ENCODE results near the gene TMEM201. TPM values are rescaled to one million over a fixed set of nuclear protein-coding genes. Genes with fewer than 3 reads are reported as not detected.

TMEM201 gene
- total RNA-seq, 3 donors from 2014 or later (not counting 1 experiment from before 2014, with no cell fraction given), result 7.3 to 10.2 (median 8.8) TPM

GRCh38 chr1:9609998-9610397 is 21.3 kb downstream of the TMEM201 start:
- intact Hi-C loops (cut with micrococcal nuclease), result no loop called here
- no peak overlapping the region for H3K27ac Mint-ChIP-seq
- Histone ChIP-seq H3K27ac (ENCODE audit: low read length) (no peak overlapping the region), H3K4me3 (ENCODE audit: low read length) (no peak overlapping the region), H3K36me3 (ENCODE audit: control insufficient read depth, insufficient read depth, low read length) (peaks cover 7% of the 10 kb centered on the region), H3K4me1 (ENCODE audit: control insufficient read depth, insufficient read depth, low read length) (no peaks in the 10 kb centered on the region), H3K9me3 (ENCODE audit: control insufficient read depth, insufficient read depth, low read length) (no peaks in the 10 kb centered on the region), H3K27me3 (ENCODE audit: control insufficient read depth, insufficient read depth, low read length) (no peaks in the 10 kb centered on the region)
- no peaks in the 10 kb centered on the region for H3K4me1 Mint-ChIP-seq
- no peaks in the 10 kb centered on the region for H3K9me3 Mint-ChIP-seq
- ATAC-seq (no peak), DNase-seq (no peak)
- no peak overlapping the region for H3K4me3 Mint-ChIP-seq
- no peak for TF ChIP-seq CTCF (IDR thresholded peaks at IDR 0.05)
- 96% methylated on average over 5 of the region's 5 CpGs for WGBS (ENCODE audit: insufficient coverage)
- H3K27me3 Mint-ChIP-seq (ENCODE audit: low read depth in 2 of 2), result no peaks in the 10 kb centered on the region
- H3K36me3 Mint-ChIP-seq, result no peaks in the 10 kb centered on the region

GRCh38 chr1:9610548-9610947 is 21.8 kb downstream of the TMEM201 start:
- Mint-ChIP-seq H3K4me1 (no peaks in the 10 kb centered on the region), H3K36me3 (no peaks in the 10 kb centered on the region), H3K27ac (no peak overlapping the region), H3K4me3 (no peak overlapping the region), H3K9me3 (no peaks in the 10 kb centered on the region), H3K27me3 (ENCODE audit: low read depth in 2 of 2) (no peaks in the 10 kb centered on the region)
- no peak for TF ChIP-seq CTCF (IDR thresholded peaks at IDR 0.05)
- H3K27ac ChIP-seq (ENCODE audit: low read length), result no peak overlapping the region
- no peaks in the 10 kb centered on the region for H3K9me3 ChIP-seq (ENCODE audit: control insufficient read depth, insufficient read depth, low read length)
- H3K4me3 ChIP-seq (ENCODE audit: low read length), result no peak overlapping the region
- no peaks in the 10 kb centered on the region for H3K27me3 ChIP-seq (ENCODE audit: control insufficient read depth, insufficient read depth, low read length)
- ATAC-seq, result no peak
- WGBS (ENCODE audit: insufficient coverage), result 95% methylated on average over 25 of the region's 25 CpGs
- intact Hi-C loops (cut with micrococcal nuclease), result no loop called here
- DNase-seq, result no peak
- peaks cover 4% of the 10 kb centered on the region for H3K4me1 ChIP-seq (ENCODE audit: control insufficient read depth, insufficient read depth, low read length)
- H3K36me3 ChIP-seq (ENCODE audit: control insufficient read depth, insufficient read depth, low read length), result peaks cover 7% of the 10 kb centered on the region

- H3K27me3 Mint-ChIP-seq (ENCODE audit: low read depth in 2 of 2), result no peaks in the 10 kb centered on the region
- no peaks in the 10 kb centered on the region for H3K4me1 Mint-ChIP-seq
- no peak overlapping the region for H3K4me3 Mint-ChIP-seq
- Histone ChIP-seq H3K36me3 (ENCODE audit: control insufficient read depth, insufficient read depth, low read length) (peaks cover 7% of the 10 kb centered on the region), H3K9me3 (ENCODE audit: control insufficient read depth, insufficient read depth, low read length) (no peaks in the 10 kb centered on the region), H3K4me3 (ENCODE audit: low read length) (no peak overlapping the region), H3K27me3 (ENCODE audit: control insufficient read depth, insufficient read depth, low read length) (no peaks in the 10 kb centered on the region), H3K4me1 (ENCODE audit: control insufficient read depth, insufficient read depth, low read length) (peaks cover 7% of the 10 kb centered on the region), H3K27ac (ENCODE audit: low read length) (no peak overlapping the region)
- ATAC-seq (no peak), DNase-seq (no peak)
- no peak for TF ChIP-seq CTCF (IDR thresholded peaks at IDR 0.05)
- H3K36me3 Mint-ChIP-seq, result no peaks in the 10 kb centered on the region
- H3K27ac Mint-ChIP-seq, result no peak overlapping the region
- no peaks in the 10 kb centered on the region for H3K9me3 Mint-ChIP-seq
- intact Hi-C loops (cut with micrococcal nuclease), result no loop called here
- WGBS (ENCODE audit: insufficient coverage), result 92% methylated on average over 13 of the region's 13 CpGs
These were observed 23.0 kb downstream of the TMEM201 start for GRCh38 chr1:9611716-9612115.

- Histone ChIP-seq H3K4me1 (ENCODE audit: control insufficient read depth, insufficient read depth, low read length) (peaks cover 7% of the 10 kb centered on the region), H3K4me3 (ENCODE audit: low read length) (no peak overlapping the region), H3K36me3 (ENCODE audit: control insufficient read depth, insufficient read depth, low read length) (peaks cover 7% of the 10 kb centered on the region), H3K27ac (ENCODE audit: low read length) (no peak overlapping the region), H3K9me3 (ENCODE audit: control insufficient read depth, insufficient read depth, low read length) (no peaks in the 10 kb centered on the region), H3K27me3 (ENCODE audit: control insufficient read depth, insufficient read depth, low read length) (no peaks in the 10 kb centered on the region)
- Mint-ChIP-seq H3K9me3 (no peaks in the 10 kb centered on the region), H3K4me1 (no peaks in the 10 kb centered on the region), H3K4me3 (no peak overlapping the region), H3K27me3 (ENCODE audit: low read depth in 2 of 2) (no peaks in the 10 kb centered on the region), H3K27ac (no peak overlapping the region), H3K36me3 (no peaks in the 10 kb centered on the region)
- intact Hi-C loops (cut with micrococcal nuclease), result no loop called here
- TF ChIP-seq CTCF (IDR thresholded peaks at IDR 0.05), result no peak
- WGBS (ENCODE audit: insufficient coverage), result 97% methylated on average over 11 of the region's 11 CpGs
- ATAC-seq (no peak), DNase-seq (no peak)
These were observed 23.6 kb downstream of the TMEM201 start for GRCh38 chr1:9612162-9612845.
